ENCODE data around the gene PITPNC1. TPM values are rescaled to one million over a fixed set of nuclear protein-coding genes. Genes with fewer than 3 reads are reported as not detected.
A peak's percentile ranks its signal among the peaks of the same experiment; 100 is the strongest.

PITPNC1 gene
- total RNA-seq, 1 experiment from 2014 or later = 23.1 TPM

- Histone ChIP-seq H4K20me1 (ENCODE audit: low read length) (no peaks in the 10 kb centered on the region), H3K27me3 (ENCODE audit: low read length) (no peaks in the 10 kb centered on the region), H2AFZ (ENCODE audit: low read length) (no peak overlapping the region), H3K79me2 (ENCODE audit: low read length) (no peaks in the 10 kb centered on the region), H3K36me3 (ENCODE audit: low read depth, low read length) (no peaks in the 10 kb centered on the region), H3K9me3 (ENCODE audit: low read length) (0 out of 2 replicates have a peak, but pooled peaks cover 4% of the 10 kb centered on the region), H3K9me2 (replicated peaks; ENCODE audit: low read length) (no peaks in the 10 kb centered on the region), H3K4me2 (ENCODE audit: low read length) (no peak overlapping the region), H3K4me1 (ENCODE audit: insufficient read depth, low read length) (peaks cover 14% of the 10 kb centered on the region), H3F3A (ENCODE audit: low read length, unreplicated experiment) (no peaks in the 10 kb centered on the region), H3K4me3 (ENCODE audit: low read length) (no peak overlapping the region), H3K9ac (ENCODE audit: low read length) (no peak overlapping the region), H3K27ac (ENCODE audit: low read length) (no peak overlapping the region)
- ATAC-seq = no peak
- no TSS peak for BruUV-seq (replicated peaks)
- TF ChIP-seq CTCF (conservative IDR thresholded peaks at IDR 0.05; ENCODE audit: low read depth, low read length) (peak; percentile 20; the same call in 1 of the 2 replicates), EZH2phosphoT487 (IDR thresholded peaks at IDR 0.05; ENCODE audit: borderline replicate concordance, low read length) (no peak), EZH2 (IDR thresholded peaks at IDR 0.05; ENCODE audit: low read length, unreplicated experiment) (no peak)
- ChIA-PET CTCF (no interaction called here), POLR2A (ENCODE audit: unreplicated experiment) (no interaction called here)
- intact Hi-C loops (cut with micrococcal nuclease) = no loop called here
- no peak for DNase-seq
Measured at GRCh38 chr17:67517325-67517724, 140.2 kb downstream of the PITPNC1 start.

GRCh38 chr17:67518876-67519275 is 141.8 kb downstream of the PITPNC1 start:
- ChIA-PET CTCF (no interaction called here), POLR2A (ENCODE audit: unreplicated experiment) (no interaction called here)
- H3K27ac ChIP-seq (ENCODE audit: low read length) = no peak overlapping the region
- no peak overlapping the region for H3K9ac ChIP-seq (ENCODE audit: low read length)
- intact Hi-C loops (cut with micrococcal nuclease) = no loop called here
- BruUV-seq (replicated peaks) = no TSS peak
- no peaks in the 10 kb centered on the region for H3K79me2 ChIP-seq (ENCODE audit: low read length)
- no peaks in the 10 kb centered on the region for H4K20me1 ChIP-seq (ENCODE audit: low read length)
- DNase-seq (no peak), ATAC-seq (no peak)
- no peak overlapping the region for H2AFZ ChIP-seq (ENCODE audit: low read length)
- no peaks in the 10 kb centered on the region for H3K36me3 ChIP-seq (ENCODE audit: low read depth, low read length)
- H3K4me1 ChIP-seq (ENCODE audit: insufficient read depth, low read length) = peaks cover 14% of the 10 kb centered on the region
- H3K9me2 ChIP-seq (replicated peaks; ENCODE audit: low read length) = no peaks in the 10 kb centered on the region
- no peaks in the 10 kb centered on the region for H3K27me3 ChIP-seq (ENCODE audit: low read length)
- 0 out of 2 replicates have a peak, but pooled peaks cover 4% of the 10 kb centered on the region for H3K9me3 ChIP-seq (ENCODE audit: low read length)
- no peak overlapping the region for H3K4me2 ChIP-seq (ENCODE audit: low read length)
- no peak for TF ChIP-seq EZH2 (IDR thresholded peaks at IDR 0.05; ENCODE audit: low read length, unreplicated experiment)
- TF ChIP-seq EZH2phosphoT487 (IDR thresholded peaks at IDR 0.05; ENCODE audit: borderline replicate concordance, low read length) = no peak
- no peak for TF ChIP-seq CTCF (conservative IDR thresholded peaks at IDR 0.05; ENCODE audit: low read depth, low read length)
- H3F3A ChIP-seq (ENCODE audit: low read length, unreplicated experiment) = no peaks in the 10 kb centered on the region
- H3K4me3 ChIP-seq (ENCODE audit: low read length) = no peak overlapping the region

GRCh38 chr17:67519801-67520251 is 142.7 kb downstream of the PITPNC1 start:
- Histone ChIP-seq H3K9me3 (ENCODE audit: low read length) (0 out of 2 replicates have a peak, but pooled peaks cover 4% of the 10 kb centered on the region), H4K20me1 (ENCODE audit: low read length) (no peaks in the 10 kb centered on the region), H3K79me2 (ENCODE audit: low read length) (no peaks in the 10 kb centered on the region), H3K9me2 (replicated peaks; ENCODE audit: low read length) (no peaks in the 10 kb centered on the region), H3F3A (ENCODE audit: low read length, unreplicated experiment) (no peaks in the 10 kb centered on the region), H3K27me3 (ENCODE audit: low read length) (no peaks in the 10 kb centered on the region), H3K4me3 (ENCODE audit: low read length) (no peak overlapping the region), H3K36me3 (ENCODE audit: low read depth, low read length) (no peaks in the 10 kb centered on the region), H3K9ac (ENCODE audit: low read length) (no peak overlapping the region), H3K4me2 (ENCODE audit: low read length) (no peak overlapping the region), H3K4me1 (ENCODE audit: insufficient read depth, low read length) (peaks cover 14% of the 10 kb centered on the region), H2AFZ (ENCODE audit: low read length) (no peak overlapping the region), H3K27ac (ENCODE audit: low read length) (no peak overlapping the region)
- DNase-seq = no peak
- ChIA-PET CTCF (no interaction called here), POLR2A (ENCODE audit: unreplicated experiment) (no interaction called here)
- intact Hi-C loops (cut with micrococcal nuclease) = no loop called here
- BruUV-seq (replicated peaks) = no TSS peak
- TF ChIP-seq CTCF (conservative IDR thresholded peaks at IDR 0.05; ENCODE audit: low read depth, low read length) = no peak
- no peak for TF ChIP-seq EZH2 (IDR thresholded peaks at IDR 0.05; ENCODE audit: low read length, unreplicated experiment)
- TF ChIP-seq EZH2phosphoT487 (IDR thresholded peaks at IDR 0.05; ENCODE audit: borderline replicate concordance, low read length) = no peak
- no peak for ATAC-seq

Data from PC-3 (cell line).